Ishikawa (cell line): ENCODE measurements around the gene C9orf85.

Source experiments
- RAD21 ChIP-seq: IDR thresholded peaks from 2 replicates; pipeline ENCODE4 v1.6.1; 2012; ENCODE audit warnings: low read depth
- TAF1 ChIP-seq: IDR thresholded peaks from 2 replicates; pipeline ENCODE4 v1.6.1; 2012; ENCODE audit warnings: low read depth, mild to moderate bottlenecking
- TCF12 ChIP-seq: IDR thresholded peaks from 2 replicates; pipeline ENCODE4 v1.6.1; 2012; ENCODE audit warnings: low read depth
- YY1 ChIP-seq: IDR thresholded peaks from 2 replicates; pipeline ENCODE4 v1.6.1; 2012; ENCODE audit warnings: low read depth
- TF ChIP-seq, protein P1 (sequence below): IDR thresholded peaks from 2 replicates; pipeline ENCODE4 v1.6.1; 2012
- TF ChIP-seq, protein P2 (sequence below): IDR thresholded peaks from 2 replicates; pipeline ENCODE4 v1.6.1; 2012

DNA sequence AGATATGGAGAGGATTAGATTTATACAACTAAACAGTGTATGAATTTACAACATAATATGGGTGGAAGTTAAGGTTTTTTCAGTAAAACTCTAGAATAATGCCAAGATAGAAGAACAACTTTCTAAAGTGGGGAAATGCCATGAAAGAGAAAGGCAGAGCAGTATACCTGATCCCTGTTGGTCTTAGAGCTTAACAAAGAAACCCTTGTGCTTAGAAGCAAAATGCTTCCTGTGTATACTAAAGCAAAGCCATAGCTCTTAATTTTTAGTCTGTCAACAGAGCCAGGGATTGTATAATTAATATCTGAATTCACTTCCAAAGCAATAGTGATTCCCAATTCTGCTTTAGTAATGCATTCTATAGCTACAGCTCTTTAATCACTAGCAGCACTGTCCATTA is 14.4 kb downstream of the C9orf85 start:
- TF ChIP-seq, protein P1, sequence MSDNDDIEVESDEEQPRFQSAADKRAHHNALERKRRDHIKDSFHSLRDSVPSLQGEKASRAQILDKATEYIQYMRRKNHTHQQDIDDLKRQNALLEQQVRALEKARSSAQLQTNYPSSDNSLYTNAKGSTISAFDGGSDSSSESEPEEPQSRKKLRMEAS: no peak
- TF ChIP-seq RAD21: no peak
- TF ChIP-seq TAF1: no peak
- TF ChIP-seq, protein P2, sequence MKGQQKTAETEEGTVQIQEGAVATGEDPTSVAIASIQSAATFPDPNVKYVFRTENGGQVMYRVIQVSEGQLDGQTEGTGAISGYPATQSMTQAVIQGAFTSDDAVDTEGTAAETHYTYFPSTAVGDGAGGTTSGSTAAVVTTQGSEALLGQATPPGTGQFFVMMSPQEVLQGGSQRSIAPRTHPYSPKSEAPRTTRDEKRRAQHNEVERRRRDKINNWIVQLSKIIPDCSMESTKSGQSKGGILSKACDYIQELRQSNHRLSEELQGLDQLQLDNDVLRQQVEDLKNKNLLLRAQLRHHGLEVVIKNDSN: no peak
- TF ChIP-seq TCF12: no peak
- no peak for TF ChIP-seq YY1
